HepG2 (cell line): ENCODE measurements around the gene AK8. TPM values are rescaled to one million over a fixed set of nuclear protein-coding genes. Genes with fewer than 3 reads are reported as not detected.
A peak's percentile ranks its signal among the peaks of the same experiment; 100 is the strongest.

ENCODE experiments used
- ATM ChIP-seq: fragments of 450-650 bp; IDR thresholded peaks from 2 replicates; pipeline ENCODE4 v1.7.1; 2017; ENCODE audit warnings: mild to moderate bottlenecking, borderline replicate concordance
- CERS6 ChIP-seq: sonication (generic); formaldehyde crosslinking; IDR thresholded peaks from 2 replicates; pipeline ENCODE4 v1.5.0; 2020; ENCODE audit warnings: missing genetic modification reagents
- DDIT3 ChIP-seq: sonication (generic); formaldehyde crosslinking; IDR thresholded peaks from 2 replicates; pipeline ENCODE4 v1.4.0; 2020; ENCODE audit warnings: mild to moderate bottlenecking, missing genetic modification reagents
- EEA1 ChIP-seq: sonication (generic); formaldehyde crosslinking; IDR thresholded peaks from 2 replicates; pipeline ENCODE4 v1.5.1; 2020; ENCODE audit warnings: mild to moderate bottlenecking, missing genetic modification reagents, borderline replicate concordance
- FOXA1 ChIP-seq, 2 experiments: fragments of 450-650 bp in 1 of 2; sonication (generic) in 1 of 2; formaldehyde crosslinking in 1 of 2; IDR thresholded peaks; 2 replicates each; pipeline versions ENCODE4 v1.4.0 to v1.6.1; 2016 to 2020; ENCODE audit warnings: missing genetic modification reagents in 1 of 2
- MXI1 ChIP-seq: IDR thresholded peaks from 3 replicates; pipeline ENCODE4 v1.6.1; 2012; ENCODE audit warnings: low read depth, low read length, inconsistent platforms, borderline replicate concordance
- NR2F2 ChIP-seq: IDR thresholded peaks from 2 replicates; pipeline ENCODE4 v1.6.1; 2012; ENCODE audit warnings: low read depth, inconsistent platforms, borderline replicate concordance
- POGK ChIP-seq: sonication (generic); formaldehyde crosslinking; conservative IDR thresholded peaks from 2 replicates; pipeline ENCODE4 v1.8.0; 2022; ENCODE audit warnings: mild to moderate bottlenecking, moderate library complexity, missing genetic modification reagents
- RELA ChIP-seq: sonication (generic); formaldehyde crosslinking; IDR thresholded peaks from 2 replicates; pipeline ENCODE4 v1.4.0; 2020; ENCODE audit warnings: missing genetic modification reagents
- SKIL ChIP-seq: sonication (generic); formaldehyde crosslinking; IDR thresholded peaks from 2 replicates; pipeline ENCODE4 v1.8.0; 2022; ENCODE audit warnings: missing genetic modification reagents, mild to moderate bottlenecking, moderate library complexity, borderline replicate concordance
- SMC3 ChIP-seq: IDR thresholded peaks from 2 replicates; pipeline ENCODE4 v1.6.1; 2011; ENCODE audit warnings: low read length, improper control_type of control experiment
- ZNF12 ChIP-seq: sonication (generic); formaldehyde crosslinking; IDR thresholded peaks from 2 replicates; pipeline ENCODE4 v1.5.0; 2020; ENCODE audit warnings: missing genetic modification reagents
- ZNF263 ChIP-seq: sonication (generic); formaldehyde crosslinking; IDR thresholded peaks from 2 replicates; pipeline ENCODE4 v1.4.0; 2020; ENCODE audit warnings: missing genetic modification reagents
- ZNF550 ChIP-seq: sonication (generic); formaldehyde crosslinking; IDR thresholded peaks from 2 replicates; pipeline ENCODE4 v1.4.0; 2020; ENCODE audit warnings: mild to moderate bottlenecking, missing genetic modification reagents, borderline replicate concordance
- ZNF644 ChIP-seq: IDR thresholded peaks from 2 replicates; pipeline ENCODE4 v1.6.1; 2016; ENCODE audit warnings: low read depth
- ZNF713 ChIP-seq: sonication (generic); formaldehyde crosslinking; IDR thresholded peaks from 2 replicates; pipeline ENCODE4 v1.4.0; 2020; ENCODE audit warnings: mild to moderate bottlenecking, missing genetic modification reagents
- ZNF770 ChIP-seq: sonication (generic); formaldehyde crosslinking; IDR thresholded peaks from 2 replicates; pipeline ENCODE4 v1.5.0; 2020; ENCODE audit warnings: mild to moderate bottlenecking, missing genetic modification reagents
- ZNF773 ChIP-seq: sonication (generic); formaldehyde crosslinking; IDR thresholded peaks from 2 replicates; pipeline ENCODE4 v1.4.0; 2020; ENCODE audit warnings: missing genetic modification reagents, borderline replicate concordance
- ZNF775 ChIP-seq: sonication (generic); formaldehyde crosslinking; IDR thresholded peaks from 2 replicates; pipeline ENCODE4 v1.4.0; 2020; ENCODE audit warnings: missing genetic modification reagents, mild to moderate bottlenecking, moderate library complexity, borderline replicate concordance
- ZXDC ChIP-seq: sonication (generic); formaldehyde crosslinking; IDR thresholded peaks from 2 replicates; pipeline ENCODE4 v1.5.0; 2020; ENCODE audit warnings: mild to moderate bottlenecking, missing genetic modification reagents
- polyA plus RNA-seq, 8 experiments: library from polyadenylated mRNA; depleted of rRNA in 3 of 8; stranded (reverse) in 7 of 8; unstranded in 1 of 8; fragments of >200 nt; fragmentation: Illumina TruSeq in 4 of 8; extraction: Trizol in 4 of 8; gene quantifications; 2 replicates each; pipeline versions ENCODE4 v1.2.1 to v1.2.3, GENCODE V29; 2011 to 2016; ENCODE audit warnings: low read depth in 4 of 8, missing spikeins in 1 of 8, mixed read lengths in 1 of 8; ENCODE audit not compliant: insufficient read depth in 1 of 8
- total RNA-seq, 5 experiments: library from RNA; depleted of rRNA; stranded (reverse); fragments of >200 nt; fragmentation: Illumina TruSeq; extraction: Trizol; gene quantifications; 2 replicates each; pipeline ENCODE4 v1.2.3, GENCODE V29; 2016; ENCODE audit warnings: low read depth in 1 of 5

AK8 gene
- total and polyA plus RNA-seq, 2 of the 13 experiments (the other 11 are each of a cell fraction or from before 2014, with no cell fraction given), result 0.11 TPM; not detected in 1

- no peak for TF ChIP-seq ZNF550 (CRISPR knock-in tag)
- no peak for TF ChIP-seq ZNF770 (CRISPR knock-in tag)
- TF ChIP-seq ZNF644, result no peak
- TF ChIP-seq POGK (CRISPR knock-in tag), result no peak
- TF ChIP-seq ZNF263 (CRISPR knock-in tag), result no peak
- TF ChIP-seq SMC3, result peak; percentile 80
- no peak for TF ChIP-seq FOXA1 (IDR thresholded peaks at IDR 0.05)
- peak; percentile 75 for TF ChIP-seq FOXA1 (CRISPR knock-in tag; IDR thresholded peaks at IDR 0.05)
- TF ChIP-seq CERS6 (CRISPR knock-in tag), result no peak
- no peak for TF ChIP-seq ATM
- no peak for TF ChIP-seq ZNF12 (CRISPR knock-in tag)
- TF ChIP-seq NR2F2, result no peak
- TF ChIP-seq ZNF713 (CRISPR knock-in tag), result no peak
- no peak for TF ChIP-seq ZNF773
- no peak for TF ChIP-seq EEA1 (CRISPR knock-in tag)
- no peak for TF ChIP-seq SKIL (CRISPR knock-in tag)
- TF ChIP-seq DDIT3 (CRISPR knock-in tag), result no peak
- TF ChIP-seq RELA, result no peak
- TF ChIP-seq MXI1, result no peak
- no peak for TF ChIP-seq ZNF775 (CRISPR knock-in tag)
- no peak for TF ChIP-seq ZXDC (CRISPR knock-in tag)
These were observed 77.9 kb downstream of the AK8 start (continued) for GRCh38 chr9:132800038-132800648.
